ENCODE measurements around the gene CDKAL1. TPM values are rescaled to one million over a fixed set of nuclear protein-coding genes. Genes with fewer than 3 reads are reported as not detected.

Gene CDKAL1
- total RNA-seq, 1 donor from 2014 or later = 12.2 TPM

GRCh38 chr6:20626165-20626564 lies 91.9 kb downstream of the CDKAL1 start:
- no peak for TF ChIP-seq CTCF (conservative IDR thresholded peaks at IDR 0.05; ENCODE audit: low read depth, low read length)
- H3K4me3 ChIP-seq (ENCODE audit: low read depth, low read length) = no peak overlapping the region
- no peak for DNase-seq (ENCODE audit: low read depth)

GRCh38 chr6:20629509-20629908 lies 95.3 kb downstream of the CDKAL1 start:
- H3K4me3 ChIP-seq (ENCODE audit: low read depth, low read length) = no peak overlapping the region
- TF ChIP-seq CTCF (conservative IDR thresholded peaks at IDR 0.05; ENCODE audit: low read depth, low read length) = no peak
- DNase-seq (ENCODE audit: low read depth) = no peak

- no peak for DNase-seq (ENCODE audit: low read depth)
- TF ChIP-seq CTCF (conservative IDR thresholded peaks at IDR 0.05; ENCODE audit: low read depth, low read length) = no peak
- no peak overlapping the region for H3K4me3 ChIP-seq (ENCODE audit: low read depth, low read length)
Measured at GRCh38 chr6:20630136-20630535, 95.9 kb downstream of the CDKAL1 start.

GRCh38 chr6:20630617-20631548 lies 96.6 kb downstream of the CDKAL1 start:
- no peak overlapping the region for H3K4me3 ChIP-seq (ENCODE audit: low read depth, low read length)
- no peak for TF ChIP-seq CTCF (conservative IDR thresholded peaks at IDR 0.05; ENCODE audit: low read depth, low read length)
- DNase-seq (ENCODE audit: low read depth) = no peak

DNA sequence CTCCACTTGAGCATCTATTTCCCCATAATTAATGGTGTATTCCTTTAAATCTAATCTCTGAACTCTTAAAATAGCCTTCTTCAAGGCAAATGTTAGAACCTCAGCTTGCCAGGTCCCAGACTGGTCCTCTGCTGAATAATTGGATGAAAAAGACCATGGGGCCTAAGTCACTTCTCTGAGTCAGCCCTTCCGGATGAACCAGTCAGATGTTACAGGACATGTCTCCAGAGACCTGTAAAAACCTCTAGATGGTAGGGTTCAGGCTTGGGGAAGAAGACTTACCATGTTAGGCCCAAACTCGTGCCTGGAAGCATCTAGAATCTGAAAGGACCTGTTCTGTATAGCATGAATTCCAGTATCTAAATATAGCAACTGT lies 97.3 kb downstream of the CDKAL1 start:
- DNase-seq (ENCODE audit: low read depth) = no peak
- TF ChIP-seq CTCF (conservative IDR thresholded peaks at IDR 0.05; ENCODE audit: low read depth, low read length) = no peak
- no peak overlapping the region for H3K4me3 ChIP-seq (ENCODE audit: low read depth, low read length)

GRCh38 chr6:20632696-20633095 lies 98.4 kb downstream of the CDKAL1 start:
- no peak for TF ChIP-seq CTCF (conservative IDR thresholded peaks at IDR 0.05; ENCODE audit: low read depth, low read length)
- no peak for DNase-seq (ENCODE audit: low read depth)

More at GRCh38 chr6:20632696-20633095, 98.4 kb downstream of the CDKAL1 start:
- no peak overlapping the region for H3K4me3 ChIP-seq (ENCODE audit: low read depth, low read length)

Data from epithelial cell of proximal tubule (primary cell).